Myocyte (in vitro differentiated cells): ENCODE measurements around the gene PDE4D. TPM values are rescaled to one million over a fixed set of nuclear protein-coding genes. Genes with fewer than 3 reads are reported as not detected.
"Not testable (repeated sequence)": the region's sequence is repeated elsewhere in the genome, so short reads cannot be mapped to it uniquely, and the experiment has no call there.

ENCODE experiments used
- DNase-seq: peaks from one replicate; pipeline ENCODE4 v3.0.0-alpha.2; 2012; ENCODE audit warnings: low read depth
- total RNA-seq: library from RNA; depleted of rRNA; stranded (reverse); fragments of >200 nt; gene quantifications from 2 replicates; pipeline ENCODE4 v1.2.3, GENCODE V29; 2014

Gene PDE4D
- total RNA-seq, 1 donor from 2014 or later = 26.8 TPM

DNA sequence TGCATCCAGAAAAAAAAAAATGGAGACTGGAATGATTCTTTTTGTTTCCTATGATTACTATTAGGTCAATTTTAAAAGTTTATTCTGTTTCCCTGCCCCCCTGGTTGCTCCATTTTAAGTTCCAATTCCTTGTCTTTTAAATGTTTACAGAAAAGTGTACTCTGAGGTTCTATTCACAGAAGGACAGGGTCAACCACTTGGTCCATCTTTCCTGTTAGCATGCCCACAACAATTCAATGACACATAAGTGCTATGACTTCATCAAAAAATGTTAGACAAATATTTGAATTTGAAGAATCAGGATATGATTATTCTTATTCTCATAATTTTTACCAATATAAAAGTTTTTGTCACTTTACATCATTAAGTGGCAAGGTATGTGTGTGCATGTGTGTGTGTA is 123.7 kb downstream of the PDE4D start:
- no peak for DNase-seq

DNA sequence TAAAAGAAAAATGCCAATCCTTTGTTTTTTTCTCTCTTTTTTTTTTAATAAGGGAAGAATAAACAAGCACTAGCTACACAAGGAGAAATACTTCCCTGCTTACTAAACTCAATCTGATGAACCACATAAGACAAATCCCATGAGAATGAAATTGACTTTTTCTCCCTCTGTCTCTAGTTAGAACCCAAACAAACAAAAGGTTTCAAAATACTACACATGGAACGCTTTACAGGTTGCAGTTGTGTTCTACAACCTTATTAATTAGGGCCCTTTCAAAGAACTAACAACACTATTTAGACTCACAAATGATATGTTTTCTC is 124.5 kb downstream of the PDE4D start:
- DNase-seq = no peak

DNA sequence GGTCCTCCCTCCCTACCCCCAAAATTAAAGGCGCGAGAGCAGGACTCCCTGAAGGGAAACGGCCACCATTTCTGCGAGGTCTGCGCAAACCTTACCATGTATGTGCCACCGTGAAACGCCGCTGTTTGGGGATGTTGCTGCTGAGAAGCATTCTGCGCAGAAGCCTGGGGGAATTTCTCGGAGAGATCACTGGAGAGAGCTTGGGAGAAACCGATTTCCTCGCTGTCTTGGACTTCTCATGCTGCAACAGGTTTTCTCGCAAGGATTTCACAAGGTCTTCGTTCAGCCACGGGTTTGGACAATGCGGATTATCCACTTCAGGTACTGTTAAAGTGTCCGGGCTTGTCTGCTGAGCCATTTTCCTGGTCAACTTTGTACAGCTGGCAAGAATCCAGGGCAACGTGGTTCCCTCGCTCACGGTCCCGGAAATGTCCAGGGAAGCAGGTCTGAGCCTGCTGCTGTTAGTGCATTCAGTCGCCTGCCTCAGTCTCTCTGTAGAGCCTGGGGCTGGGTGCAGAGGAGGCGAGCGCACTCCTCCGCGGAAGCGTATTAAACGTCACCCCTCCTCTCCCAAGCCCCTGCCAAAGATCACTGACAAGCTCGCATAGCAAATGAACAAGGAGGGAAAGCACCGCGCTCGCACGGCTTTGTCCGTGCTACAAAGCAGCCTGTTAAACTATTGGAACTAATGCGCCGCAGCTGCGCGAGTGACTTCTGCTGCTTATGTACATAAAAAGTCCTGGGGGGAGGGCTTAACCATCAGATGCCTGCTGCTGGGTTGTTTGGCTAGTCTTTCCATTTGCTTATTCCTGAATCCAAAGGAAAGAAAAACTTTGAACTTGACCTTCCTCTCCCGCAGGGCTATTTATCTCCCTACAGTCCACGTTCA is 125.1 kb downstream of the PDE4D start:
- peak; percentile 73 for DNase-seq

DNA sequence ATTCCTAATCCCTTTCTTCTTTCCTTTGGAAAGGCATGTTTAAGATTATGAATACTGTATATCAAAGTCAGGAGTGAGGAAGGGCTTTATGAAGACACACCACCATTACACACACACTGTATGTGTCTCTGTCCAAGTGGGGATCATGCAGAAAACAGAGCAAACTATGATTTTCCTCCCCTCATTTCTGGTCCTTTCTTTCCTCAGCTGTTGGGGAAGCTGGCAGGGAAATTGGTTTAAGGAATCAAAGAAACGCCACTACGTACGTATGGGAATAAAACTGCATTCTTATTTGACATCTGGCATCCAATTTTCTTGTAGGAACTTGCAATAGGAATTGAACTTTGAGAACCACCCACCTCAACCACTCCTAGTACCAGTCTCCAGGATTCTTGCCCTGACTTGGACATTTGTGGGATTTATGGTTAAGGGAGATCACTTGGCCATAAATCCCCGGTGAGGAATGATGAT is 125.8 kb downstream of the PDE4D start:
- no peak for DNase-seq

DNA sequence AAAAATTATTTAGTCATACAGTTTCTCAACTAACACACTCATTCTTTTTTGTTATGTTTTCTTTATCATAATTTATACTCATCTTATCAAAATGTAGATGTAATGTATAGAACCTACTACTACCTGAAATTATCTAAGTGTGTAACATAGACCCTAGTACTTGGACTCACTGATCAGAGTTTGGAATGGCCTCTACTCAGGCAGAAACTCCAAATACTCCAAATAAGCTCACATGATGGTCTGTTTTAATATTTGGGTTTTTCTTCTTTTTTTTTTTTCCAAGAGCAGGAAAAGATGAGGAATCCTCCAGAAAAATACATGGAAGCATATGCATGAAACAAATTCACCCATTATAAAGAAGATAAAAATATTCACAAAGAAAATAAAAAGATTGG is 126.3 kb downstream of the PDE4D start:
- DNase-seq = no peak

DNA sequence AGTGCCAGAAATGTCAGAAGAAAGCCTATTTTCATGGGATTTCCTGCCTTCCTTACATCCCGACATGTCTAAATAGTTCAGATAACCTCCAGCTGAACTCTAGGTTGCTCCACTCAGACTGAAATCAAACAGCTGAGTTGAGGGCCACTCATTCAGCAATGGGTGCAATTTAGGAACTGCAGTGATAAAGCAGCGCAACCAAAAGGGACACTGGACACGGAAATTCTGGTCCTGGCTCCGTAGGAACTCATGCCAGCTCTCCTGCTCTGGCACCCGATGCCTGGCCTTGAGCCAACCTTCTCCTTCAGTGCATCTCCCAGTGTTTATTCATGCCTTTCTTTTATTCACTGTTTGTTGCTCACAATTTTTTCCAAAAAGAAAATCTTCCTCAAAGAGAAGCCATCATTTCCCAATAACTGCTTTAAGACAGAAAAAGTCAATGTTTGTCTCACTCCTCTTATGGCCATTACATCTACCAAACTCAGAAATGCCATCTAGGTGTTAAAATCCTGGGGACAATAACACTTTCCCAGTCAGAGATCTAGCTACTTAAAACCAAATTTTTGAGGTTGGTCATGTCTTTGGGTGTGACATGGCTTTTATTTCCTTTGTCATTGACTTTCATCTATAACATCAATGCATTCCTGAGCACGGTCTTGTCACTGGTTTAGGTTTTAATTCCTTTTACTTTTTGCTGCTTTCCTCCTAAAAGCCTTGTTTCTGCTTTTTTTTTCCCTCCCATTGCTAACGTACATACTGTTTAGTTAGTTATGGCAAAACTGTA is 126.9 kb downstream of the PDE4D start:
- DNase-seq = no peak

DNA sequence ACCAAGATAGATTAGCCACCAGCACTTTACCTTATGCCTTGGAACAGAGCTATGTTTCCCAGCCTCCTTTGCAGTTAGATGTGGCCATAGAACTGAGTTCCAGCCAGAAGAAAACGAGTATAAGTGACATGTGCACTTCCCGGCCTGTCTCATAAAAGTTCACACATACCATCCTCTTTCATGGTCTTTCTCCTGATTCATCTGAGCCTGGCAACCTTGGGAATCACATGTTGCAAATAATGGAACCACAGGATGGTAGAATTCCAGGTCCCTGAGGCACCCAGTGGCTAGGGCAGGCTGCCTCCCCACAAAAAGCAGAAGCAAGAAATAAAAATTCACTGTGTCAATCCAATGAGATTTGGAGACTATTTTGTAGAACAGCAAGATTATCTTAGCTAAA is 128.1 kb downstream of the PDE4D start:
- DNase-seq = no peak

DNA sequence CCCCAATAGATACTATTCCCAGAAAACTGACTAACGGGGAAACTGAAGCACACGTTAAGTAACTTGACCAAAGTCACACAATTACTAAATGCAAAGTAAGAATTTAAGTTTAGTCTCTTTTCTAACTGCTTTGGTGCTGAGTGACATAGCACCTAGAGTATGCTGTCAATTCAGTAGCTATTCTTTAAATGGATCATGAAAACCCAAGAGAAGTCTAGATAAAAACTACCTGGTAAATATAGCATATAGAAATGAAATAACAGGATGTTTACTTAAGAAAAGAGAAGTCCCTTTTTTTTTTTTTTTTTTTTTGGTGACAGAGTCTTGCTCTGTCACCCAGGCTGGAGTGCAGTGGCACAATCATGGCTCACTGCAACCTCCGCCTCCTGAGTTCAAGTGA is 129.2 kb downstream of the PDE4D start:
- DNase-seq = no peak

DNA sequence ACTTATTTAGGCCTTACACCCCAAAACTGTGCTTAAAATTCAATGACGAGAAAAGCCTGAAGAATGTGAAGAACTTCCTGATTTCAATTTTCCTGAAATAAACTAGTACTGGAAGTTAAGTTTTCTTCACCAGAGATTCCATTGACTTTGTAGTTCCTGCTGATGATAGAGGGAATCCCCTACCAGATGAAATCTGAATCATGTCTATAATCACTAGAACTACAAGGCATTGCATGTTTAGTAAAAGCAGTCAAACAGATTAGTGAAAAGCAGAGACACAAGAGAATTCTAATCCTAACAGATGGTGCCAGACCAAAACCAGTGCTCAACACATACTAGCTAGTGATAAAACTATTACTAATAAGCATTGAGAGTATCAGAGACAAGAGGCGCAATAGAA is 130.0 kb downstream of the PDE4D start:
- DNase-seq = no peak

DNA sequence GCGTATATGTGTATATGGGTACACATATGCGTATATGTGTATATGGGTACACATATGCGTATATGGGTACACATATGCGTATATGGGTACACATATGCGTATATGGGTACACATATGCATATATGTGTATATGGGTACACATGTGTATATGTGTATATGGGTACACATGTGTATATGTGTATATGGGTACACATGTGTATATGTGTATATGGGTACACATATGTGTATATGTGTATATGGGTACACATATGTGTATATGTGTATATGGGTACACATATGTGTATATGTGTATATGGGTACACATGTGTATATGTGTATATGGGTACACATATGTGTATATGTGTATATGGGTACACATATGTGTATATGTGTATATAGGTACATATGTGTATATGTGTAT is 131.3 kb downstream of the PDE4D start:
- not testable (repeated sequence) for DNase-seq

DNA sequence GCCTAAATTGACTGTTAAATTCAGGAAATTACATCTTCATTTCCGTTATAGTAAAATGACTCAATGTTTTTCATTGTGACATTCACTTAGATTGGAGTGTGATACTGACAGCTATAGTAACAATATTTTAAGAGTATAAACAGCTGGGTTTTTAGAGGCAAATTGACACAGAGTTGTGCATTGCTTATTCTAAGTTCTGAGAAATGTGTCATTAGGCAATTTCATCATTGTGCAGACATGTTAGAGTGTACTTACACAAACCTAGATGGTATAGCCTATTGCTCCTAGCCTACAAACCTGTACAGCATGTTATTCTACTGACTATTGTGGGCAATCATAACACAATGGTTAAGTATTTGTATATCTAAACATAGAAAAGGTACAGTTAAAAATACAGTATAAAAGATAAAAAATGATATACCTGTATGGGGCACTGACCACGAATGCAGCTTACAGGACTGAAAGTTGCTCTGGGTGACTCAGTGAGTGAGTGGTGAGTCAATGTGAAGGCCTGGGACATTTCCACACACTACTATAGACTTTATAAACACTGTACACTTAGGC is 132.7 kb downstream of the PDE4D start:
- no peak for DNase-seq

DNA sequence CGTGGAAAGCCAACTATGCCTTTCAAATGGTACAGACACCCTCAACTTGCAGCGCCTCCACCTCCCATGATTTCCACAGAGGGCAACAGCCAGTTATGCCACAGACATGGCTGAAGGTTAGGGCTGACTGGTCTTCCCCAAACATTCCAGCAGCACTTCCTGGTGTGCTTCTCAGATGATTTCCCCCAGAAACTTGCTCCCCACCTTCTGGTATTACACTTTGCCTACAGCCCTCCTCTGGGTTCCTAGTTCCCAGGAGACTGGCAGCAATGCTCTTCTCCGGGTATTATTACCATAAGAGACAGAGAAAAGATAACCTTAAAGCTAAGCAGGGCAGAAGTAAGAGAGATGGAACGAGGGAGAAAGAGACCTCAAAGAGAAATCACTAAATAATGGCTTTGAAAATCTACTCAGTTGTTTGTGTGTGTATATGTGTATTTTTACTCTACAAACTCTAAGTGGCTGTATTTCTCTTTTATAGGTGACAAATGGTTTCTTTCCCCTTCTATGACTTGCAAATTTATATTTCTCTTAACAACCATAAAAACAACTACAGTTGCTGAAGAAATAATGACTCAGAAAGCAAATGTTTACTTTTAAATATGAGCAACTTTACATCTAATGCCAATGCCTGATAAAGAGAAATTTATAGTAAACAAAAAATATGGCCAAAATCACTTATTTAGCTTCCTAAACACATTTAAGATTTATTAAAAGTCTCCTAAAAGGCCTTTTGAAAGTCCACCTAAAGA is 133.8 kb downstream of the PDE4D start:
- DNase-seq = peak; percentile 16

DNA sequence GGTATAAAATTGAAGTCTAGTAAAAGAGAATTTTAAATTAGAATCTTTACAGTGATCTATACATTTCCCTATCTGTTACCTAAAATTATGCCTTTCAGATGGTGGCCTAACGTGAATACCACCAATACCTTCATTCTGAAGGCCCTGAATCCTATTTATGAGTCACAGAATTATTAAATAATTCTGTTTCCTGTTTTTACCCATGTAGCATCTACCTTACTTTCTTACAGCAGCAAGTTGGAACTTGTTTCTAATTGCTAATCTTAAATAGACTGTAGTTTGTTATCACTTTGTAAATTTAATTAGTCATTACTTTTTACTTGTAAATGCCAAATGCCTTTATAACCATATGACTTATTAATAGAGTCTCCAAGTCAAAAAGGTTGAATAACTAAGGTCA is 135.0 kb downstream of the PDE4D start:
- no peak for DNase-seq

DNA sequence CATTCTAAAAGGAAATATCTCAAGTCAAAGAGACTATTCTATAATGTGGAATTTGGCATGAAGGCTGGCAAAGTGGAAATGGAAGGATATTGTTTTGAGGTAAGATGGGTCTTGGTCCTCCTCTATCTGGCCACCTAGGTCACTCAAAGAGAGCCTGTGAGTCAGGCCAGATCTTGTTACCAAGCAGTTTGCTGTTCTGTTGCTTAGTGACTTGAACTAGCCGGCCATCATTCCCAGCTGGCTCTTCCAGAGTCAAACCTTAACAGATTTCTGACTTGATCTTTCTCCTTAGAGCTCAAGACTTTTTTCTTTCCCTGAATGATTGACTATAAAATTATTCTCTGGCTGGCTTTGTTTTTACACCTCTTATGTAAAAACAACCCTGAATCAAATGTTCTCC is 136.1 kb downstream of the PDE4D start:
- peak; percentile 67 for DNase-seq

DNA sequence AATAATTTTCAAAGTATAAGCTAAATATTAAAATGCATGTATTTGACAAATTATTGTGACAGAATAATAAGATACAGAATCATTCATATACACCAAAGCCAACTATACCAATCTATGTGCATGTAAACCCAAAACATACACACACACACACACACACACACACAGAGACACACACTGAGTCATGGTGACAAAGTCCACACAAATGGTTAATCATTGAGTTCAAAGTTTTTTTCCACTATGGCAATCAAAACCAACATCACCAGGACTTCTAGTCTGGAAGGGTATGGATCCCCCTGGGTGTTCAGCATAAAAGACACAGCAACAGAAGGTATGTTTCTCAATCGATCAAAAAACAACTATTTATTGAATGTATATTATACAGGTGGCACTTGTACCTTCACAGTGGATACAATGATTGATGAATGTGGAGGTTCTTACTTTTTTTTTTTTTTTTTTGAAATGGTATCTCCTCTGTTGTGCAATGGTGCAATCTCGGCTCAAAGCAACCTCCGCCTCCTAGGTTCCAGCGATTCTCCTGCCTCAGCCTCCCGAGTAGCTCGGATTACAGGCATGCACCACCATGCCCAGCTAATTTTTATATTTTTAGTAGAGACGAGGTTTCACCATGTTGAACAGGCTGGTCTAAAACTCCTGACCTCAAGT is 137.0 kb downstream of the PDE4D start:
- no peak for DNase-seq

DNA sequence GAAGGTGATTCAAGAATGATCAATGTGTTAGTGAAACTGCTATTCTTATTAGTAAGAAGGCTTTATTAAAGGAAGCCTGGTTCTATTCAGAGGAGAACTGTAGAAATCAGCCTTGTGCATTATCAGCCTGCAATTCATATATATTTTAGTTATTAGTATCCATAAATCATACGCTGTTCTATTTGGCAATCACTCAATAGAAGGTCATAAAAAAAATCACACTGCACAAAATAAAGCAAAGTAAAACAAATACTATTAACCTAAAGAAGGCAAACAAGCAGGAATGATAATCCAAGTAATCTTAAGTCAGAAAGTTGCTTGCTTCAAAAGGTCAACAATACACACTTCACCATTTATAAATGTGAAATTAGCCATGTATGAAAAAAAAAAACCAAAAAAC is 138.1 kb downstream of the PDE4D start:
- DNase-seq = no peak

DNA sequence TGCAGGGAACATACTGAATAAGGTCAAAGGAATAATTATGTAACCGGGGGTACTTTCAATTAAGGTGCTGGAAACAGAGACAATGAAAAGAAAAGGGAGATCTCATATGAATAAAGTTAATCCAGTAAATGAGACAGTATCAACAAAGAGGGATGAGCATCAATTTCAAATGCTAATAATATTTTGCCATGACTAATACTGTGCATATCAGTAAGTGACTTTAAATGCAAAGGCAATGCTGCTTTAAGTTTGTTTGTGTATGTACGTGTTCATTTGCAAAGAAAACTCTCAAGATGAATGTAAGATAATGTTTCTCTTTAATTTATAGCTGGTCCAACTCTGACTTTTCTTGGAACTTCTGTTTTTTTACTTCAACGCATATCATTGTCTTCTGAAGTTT is 139.9 kb downstream of the PDE4D start:
- no peak for DNase-seq

DNA sequence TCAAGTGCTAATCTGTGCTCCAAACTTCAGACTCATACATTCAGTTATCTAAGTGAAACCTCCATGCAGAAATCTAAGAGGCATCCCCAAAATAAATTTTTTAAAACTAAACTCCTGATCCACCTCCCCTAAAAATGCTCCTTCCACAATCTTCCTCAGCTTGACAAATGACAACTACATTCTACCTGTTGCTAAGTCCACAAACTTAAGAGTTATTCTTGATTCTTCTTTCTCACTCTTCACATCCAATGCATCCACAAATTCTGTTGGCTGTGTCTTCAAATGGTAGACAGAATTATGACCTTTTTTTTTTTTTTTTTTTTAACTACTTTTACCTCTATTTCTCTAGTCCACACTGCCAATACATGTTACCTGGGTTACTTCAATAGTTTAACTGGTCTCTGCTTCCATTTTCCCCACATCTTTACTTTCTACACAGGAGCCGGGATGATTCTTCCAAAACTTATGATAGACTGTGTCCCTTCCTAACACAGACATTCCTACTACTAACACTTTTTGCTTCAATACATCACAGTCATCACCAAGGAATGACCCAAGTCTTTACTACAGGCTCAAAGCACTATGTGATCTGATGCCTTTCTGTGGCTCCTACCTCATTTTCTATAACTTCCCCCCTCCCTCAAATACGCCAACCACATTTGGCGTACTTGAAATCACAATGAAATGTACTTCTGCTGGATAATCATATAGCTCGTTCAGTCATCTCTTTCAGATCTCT is 143.6 kb downstream of the PDE4D start:
- DNase-seq = no peak

DNA sequence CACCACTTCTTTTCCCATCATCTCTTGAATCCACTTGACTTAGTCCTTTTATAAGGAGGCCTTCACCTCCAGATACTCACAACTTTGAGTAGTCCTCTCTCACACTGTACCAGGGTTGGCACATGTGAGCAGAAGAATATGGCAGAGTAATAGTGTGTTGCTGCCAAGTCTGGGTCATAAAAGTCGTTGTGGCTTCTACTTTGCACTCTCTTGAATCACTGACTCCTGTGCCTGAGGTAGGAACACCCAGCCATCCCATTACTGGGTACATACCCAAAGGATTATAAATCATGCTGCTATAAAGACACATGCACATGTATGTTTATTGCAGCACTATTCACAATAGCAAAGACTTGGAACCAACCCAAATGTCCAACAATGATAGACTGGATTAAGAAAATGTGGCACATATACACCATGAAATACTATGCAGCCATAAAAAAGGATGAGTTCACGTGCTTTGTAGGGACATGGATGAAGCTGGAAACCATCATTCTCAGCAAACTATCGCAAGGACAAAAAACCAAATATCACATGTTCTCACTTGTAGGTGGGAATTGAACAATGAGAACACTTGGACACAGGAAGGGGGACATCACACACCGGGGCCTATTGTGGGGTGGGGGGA is 145.4 kb downstream of the PDE4D start:
- not testable (repeated sequence) for DNase-seq

DNA sequence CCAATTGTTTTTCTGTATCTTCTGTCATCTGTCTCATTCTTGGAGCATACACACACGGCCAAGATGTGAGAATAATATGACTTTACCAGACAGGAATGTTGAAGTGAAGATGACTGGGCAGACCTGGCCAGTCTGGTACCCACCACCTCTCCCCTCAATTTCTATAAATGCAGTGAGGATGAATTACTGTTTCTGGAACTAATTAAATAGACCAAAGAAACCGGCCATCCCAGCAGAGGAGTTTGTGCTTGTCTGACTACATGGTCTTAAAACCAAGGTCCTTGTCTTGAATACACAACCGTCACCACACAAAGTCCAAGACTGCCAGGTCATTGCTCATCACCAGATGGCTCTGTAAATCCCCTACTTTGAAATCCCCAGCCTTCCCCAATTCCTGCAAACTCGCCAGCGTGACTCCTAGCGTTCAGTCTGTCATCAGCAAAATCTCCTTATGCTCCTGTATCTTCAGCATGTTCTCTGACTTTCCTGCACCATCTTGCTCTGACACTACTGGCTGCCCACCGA is 147.2 kb downstream of the PDE4D start:
- no peak for DNase-seq
